ENCODE data around the gene DOCK9. TPM values are rescaled to one million over a fixed set of nuclear protein-coding genes. Genes with fewer than 3 reads are reported as not detected.

Gene DOCK9
- total and polyA plus RNA-seq, 8 donors, result 98.3 to 158 (median 109) TPM

DNA sequence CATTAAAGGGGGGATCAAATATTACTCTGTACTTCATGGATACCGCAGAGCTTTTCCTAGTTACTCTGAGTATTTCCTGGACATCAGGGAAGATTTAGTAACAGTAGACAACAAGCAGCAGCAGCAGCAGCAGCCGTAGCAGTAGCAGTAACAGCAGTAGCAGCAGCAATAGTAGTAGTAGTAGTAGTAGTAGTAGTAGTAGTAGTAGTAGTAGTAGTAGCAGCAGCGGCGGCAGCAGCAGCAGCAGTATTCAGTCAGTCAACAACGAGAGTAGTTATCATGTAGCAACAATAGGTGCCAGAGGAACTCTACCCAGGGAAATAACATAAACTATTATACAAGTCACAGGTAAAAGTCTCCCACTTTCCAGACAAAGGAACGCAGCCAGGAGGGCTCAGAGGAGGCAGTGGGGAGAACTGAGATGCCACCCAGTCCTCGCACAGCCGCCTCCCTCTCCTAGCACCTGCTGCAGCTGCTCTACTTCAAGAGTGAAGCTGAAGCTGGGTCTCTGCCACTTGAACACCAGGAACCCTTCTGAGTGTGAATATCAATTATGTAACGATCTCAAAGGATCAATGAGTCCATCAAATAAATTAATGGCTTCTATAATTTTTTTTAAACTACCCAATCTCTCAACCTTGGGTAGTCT lies 1.3 kb upstream of the DOCK9 start:
- TF ChIP-seq CTCF (IDR thresholded peaks at IDR 0.05), result no peak
- Histone ChIP-seq H3K36me3 (no peaks in the 10 kb centered on the region), H3K9me3 (no peaks in the 10 kb centered on the region), H3K4me1 (peaks cover 11 to 31% of the 10 kb centered on the region in 2 donors), H3K27ac (peak overlapping the region in 1 of 2 donors; percentile 69), H3K4me3 (no peak overlapping the region), H3K27me3 (no peaks in the 10 kb centered on the region)
- intact Hi-C loops (cut with DNase I), result no loop called here
- ATAC-seq (no peak), DNase-seq (no peak)

GRCh38 chr13:98978280-98978679 lies 416 bp upstream of the DOCK9 start:
- intact Hi-C loops (cut with DNase I), result no loop called here
- peak overlapping the region; percentile 69 to 72 for H3K27ac ChIP-seq
- H3K4me3 ChIP-seq, result peak overlapping the region; percentile 23 to 43
- no peaks in the 10 kb centered on the region for H3K9me3 ChIP-seq
- no peak for DNase-seq
- H3K4me1 ChIP-seq, result peaks cover 11 to 38% of the 10 kb centered on the region in 2 donors
- no peaks in the 10 kb centered on the region for H3K27me3 ChIP-seq
- peak; percentile 3 for ATAC-seq
- TF ChIP-seq CTCF (IDR thresholded peaks at IDR 0.05), result no peak
- H3K36me3 ChIP-seq, result no peaks in the 10 kb centered on the region

GRCh38 chr13:98976941-98977340 lies 923 bp downstream of the DOCK9 start:
- Histone ChIP-seq H3K27me3 (no peaks in the 10 kb centered on the region), H3K9me3 (no peaks in the 10 kb centered on the region), H3K36me3 (no peaks in the 10 kb centered on the region), H3K4me3 (peak overlapping the region in 1 of 2 donors; percentile 43), H3K4me1 (peaks cover 11 to 52% of the 10 kb centered on the region in 2 donors), H3K27ac (peak overlapping the region; percentile 37 to 69)
- intact Hi-C loops (cut with DNase I), result no loop called here
- TF ChIP-seq CTCF (IDR thresholded peaks at IDR 0.05), result no peak
- ATAC-seq (no peak), DNase-seq (no peak)

DNA sequence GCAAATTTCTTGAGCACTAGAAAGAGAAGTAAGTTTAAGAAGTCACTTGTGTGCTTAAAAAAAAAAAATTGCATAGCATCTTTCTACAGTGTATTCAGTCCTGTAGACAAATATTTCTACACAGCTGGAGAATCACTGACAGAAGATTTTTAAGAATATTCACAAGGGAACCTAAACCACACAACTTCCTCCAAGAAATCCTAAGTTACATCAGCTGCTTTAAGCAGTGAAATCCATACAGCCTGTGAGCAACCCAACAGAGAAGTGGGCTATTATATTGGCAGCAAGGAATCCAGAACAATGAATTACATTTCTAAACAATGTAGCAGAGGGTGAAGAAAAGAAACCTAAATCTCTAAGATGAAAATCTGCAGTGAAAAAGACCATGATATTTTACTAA lies 1.5 kb downstream of the DOCK9 start:
- H3K4me1 ChIP-seq, result peaks cover 11 to 53% of the 10 kb centered on the region in 2 donors
- H3K36me3 ChIP-seq, result no peaks in the 10 kb centered on the region
- intact Hi-C loops (cut with DNase I), result no loop called here
- no peak for TF ChIP-seq CTCF (IDR thresholded peaks at IDR 0.05)
- H3K9me3 ChIP-seq, result no peaks in the 10 kb centered on the region
- DNase-seq, result no peak
- peak overlapping the region in 1 of 2 donors; percentile 43 for H3K4me3 ChIP-seq
- H3K27ac ChIP-seq, result peak overlapping the region; percentile 37 to 69
- ATAC-seq, result no peak
- no peaks in the 10 kb centered on the region for H3K27me3 ChIP-seq

DNA sequence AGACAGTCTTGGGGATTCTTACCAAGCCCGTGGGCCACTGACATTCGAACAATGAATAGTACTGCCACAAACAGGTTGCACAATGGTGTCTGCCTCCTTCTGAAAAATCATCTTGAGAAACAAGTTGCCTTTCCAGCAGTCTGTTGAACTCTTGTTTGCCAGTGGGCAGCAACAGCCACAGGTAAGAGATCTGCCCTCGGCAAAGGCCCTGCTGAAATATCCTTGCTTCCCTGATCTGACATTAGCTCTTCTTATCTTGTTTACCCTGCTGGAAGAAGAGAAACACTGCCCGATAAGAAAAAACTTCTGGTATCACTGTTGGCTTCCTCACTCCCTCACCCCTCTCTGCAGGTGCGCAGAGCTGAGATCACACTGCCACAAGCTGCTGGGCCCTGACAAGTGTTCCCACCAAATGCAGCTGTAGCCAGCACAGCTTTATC lies 2.0 kb downstream of the DOCK9 start:
- TF ChIP-seq CTCF (IDR thresholded peaks at IDR 0.05), result no peak
- peaks cover 11 to 57% of the 10 kb centered on the region in 2 donors for H3K4me1 ChIP-seq
- DNase-seq, result no peak
- ATAC-seq, result peak; percentile 17
- intact Hi-C loops (cut with DNase I), result no loop called here
- peak overlapping the region; percentile 37 to 69 for H3K27ac ChIP-seq
- no peaks in the 10 kb centered on the region for H3K27me3 ChIP-seq
- H3K36me3 ChIP-seq, result no peaks in the 10 kb centered on the region
- peak overlapping the region in 1 of 2 donors; percentile 43 for H3K4me3 ChIP-seq
- no peaks in the 10 kb centered on the region for H3K9me3 ChIP-seq
